ENCODE data around the gene PRKCA.

GRCh38 chr17:66466840-66467367, 164.5 kb downstream of the PRKCA start:
- TF ChIP-seq, protein P1, sequence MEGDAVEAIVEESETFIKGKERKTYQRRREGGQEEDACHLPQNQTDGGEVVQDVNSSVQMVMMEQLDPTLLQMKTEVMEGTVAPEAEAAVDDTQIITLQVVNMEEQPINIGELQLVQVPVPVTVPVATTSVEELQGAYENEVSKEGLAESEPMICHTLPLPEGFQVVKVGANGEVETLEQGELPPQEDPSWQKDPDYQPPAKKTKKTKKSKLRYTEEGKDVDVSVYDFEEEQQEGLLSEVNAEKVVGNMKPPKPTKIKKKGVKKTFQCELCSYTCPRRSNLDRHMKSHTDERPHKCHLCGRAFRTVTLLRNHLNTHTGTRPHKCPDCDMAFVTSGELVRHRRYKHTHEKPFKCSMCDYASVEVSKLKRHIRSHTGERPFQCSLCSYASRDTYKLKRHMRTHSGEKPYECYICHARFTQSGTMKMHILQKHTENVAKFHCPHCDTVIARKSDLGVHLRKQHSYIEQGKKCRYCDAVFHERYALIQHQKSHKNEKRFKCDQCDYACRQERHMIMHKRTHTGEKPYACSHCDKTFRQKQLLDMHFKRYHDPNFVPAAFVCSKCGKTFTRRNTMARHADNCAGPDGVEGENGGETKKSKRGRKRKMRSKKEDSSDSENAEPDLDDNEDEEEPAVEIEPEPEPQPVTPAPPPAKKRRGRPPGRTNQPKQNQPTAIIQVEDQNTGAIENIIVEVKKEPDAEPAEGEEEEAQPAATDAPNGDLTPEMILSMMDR (conservative IDR thresholded peaks at IDR 0.05; ENCODE audit: low read depth in 2 of 2) = no peak
- no peak for TF ChIP-seq CREB1 (CRISPR knock-in tag; IDR thresholded peaks at IDR 0.05; ENCODE audit: low read depth)
